GM23248 (cell line): ENCODE data around the gene WDPCP. TPM values are rescaled to one million over a fixed set of nuclear protein-coding genes. Genes with fewer than 3 reads are reported as not detected.

Experiments
- DNase-seq: peaks from one replicate; pipeline ENCODE4 v3.0.0-alpha.2; 2015
- H2AFZ ChIP-seq: fragments of 200-600 bp; sonication (generic); 2 replicates; pipeline ENCODE4 v1.6.1; 2016; ENCODE audit warnings: antibody characterized with exemption
- H3F3A ChIP-seq: fragments of 200-600 bp; sonication (generic); 2 replicates; pipeline ENCODE4 v1.6.1; 2016; ENCODE audit warnings: mild to moderate bottlenecking, antibody characterized with exemption, mixed run types; ENCODE audit not compliant: insufficient read depth
- H3K27ac ChIP-seq: fragments of 200-600 bp; sonication (generic); 2 replicates; pipeline ENCODE4 v1.5.1; 2016; ENCODE audit warnings: mild to moderate bottlenecking
- H3K27me3 ChIP-seq: fragments of 200-600 bp; sonication (generic); replicated peaks from 2 replicates; pipeline ENCODE4 v1.6.1; 2016; ENCODE audit warnings: mild to moderate bottlenecking; ENCODE audit not compliant: insufficient read depth
- H3K36me3 ChIP-seq: fragments of 200-600 bp; sonication (generic); 2 replicates; pipeline ENCODE4 v1.6.1; 2016; ENCODE audit warnings: low read depth, mild to moderate bottlenecking
- H3K4me1 ChIP-seq: fragments of 200-600 bp; sonication (generic); 2 replicates; pipeline ENCODE4 v1.6.1; 2016; ENCODE audit warnings: mild to moderate bottlenecking; ENCODE audit not compliant: insufficient read depth
- H3K4me2 ChIP-seq: fragments of 200-600 bp; sonication (generic); one replicate; pipeline ENCODE4 v1.6.1; 2016; ENCODE audit warnings: mild to moderate bottlenecking; ENCODE audit not compliant: unreplicated experiment
- H3K4me3 ChIP-seq: fragments of 200-600 bp; sonication (generic); 2 replicates; pipeline ENCODE4 v1.5.1; 2016; ENCODE audit warnings: mild to moderate bottlenecking
- H3K79me2 ChIP-seq: fragments of 200-600 bp; sonication (generic); 2 replicates; pipeline ENCODE4 v1.6.1; 2016; ENCODE audit warnings: mild to moderate bottlenecking; ENCODE audit not compliant: insufficient read depth
- H3K9ac ChIP-seq: fragments of 200-600 bp; sonication (generic); 2 replicates; pipeline ENCODE4 v1.6.1; 2016; ENCODE audit warnings: mild to moderate bottlenecking
- H3K9me2 ChIP-seq: fragments of 200-600 bp; sonication (generic); 2 replicates; pipeline ENCODE4 v1.6.1; 2016; ENCODE audit warnings: mixed run types, mild to moderate bottlenecking, moderate library complexity; ENCODE audit not compliant: insufficient read depth
- H3K9me3 ChIP-seq: fragments of 200-600 bp; sonication (generic); one replicate; pipeline ENCODE4 v1.6.1; 2017; ENCODE audit warnings: low read depth
- H4K20me1 ChIP-seq: fragments of 200-600 bp; sonication (generic); 2 replicates; pipeline ENCODE4 v1.6.0; 2016; ENCODE audit not compliant: insufficient read depth
- EZH2 ChIP-seq: fragments of 200-600 bp; sonication (generic); IDR thresholded peaks from 2 replicates; pipeline ENCODE4 v1.6.1; 2018; ENCODE audit warnings: antibody characterized with exemption, mild to moderate bottlenecking; ENCODE audit not compliant: insufficient read depth, poor library complexity, severe bottlenecking
- EZH2phosphoT487 ChIP-seq: fragments of 200-600 bp; sonication (generic); IDR thresholded peaks from 2 replicates; pipeline ENCODE4 v1.6.1; 2018; ENCODE audit warnings: antibody characterized with exemption, moderate library complexity, mild to moderate bottlenecking, low read depth; ENCODE audit not compliant: insufficient read depth
- WGBS, 2 experiments: methylation state at CpG; one replicate each; pipeline ENCODE4 v1.1.6; 2015 to 2017; ENCODE audit warnings: low lambda C conversion rate in 2 of 2, low coverage in 1 of 2; ENCODE audit errors: missing lambda C conversion rate in 2 of 2; 5-methylcytosine and 5-hydroxymethylcytosine counted together
- in situ Hi-C: fragments of 300-500 bp; cut with MboI; formaldehyde crosslinking; loops from 2 replicates; pipeline ENCODE4 v1.15.0; 2020
- polyA plus RNA-seq: library from polyadenylated mRNA; unstranded; fragments of >200 nt; fragmentation: Nextera tagmentation; extraction: Ambion mirVana; gene quantifications from 2 replicates; pipeline ENCODE4 v1.2.1, GENCODE V29; 2016
- total RNA-seq: library from RNA; depleted of rRNA; stranded (reverse); fragments of >200 nt; shearing (Covaris generic); gene quantifications from 2 replicates; pipeline ENCODE4 v1.2.3, GENCODE V29; 2014

The WDPCP gene
- total and polyA plus RNA-seq, 2 experiments from 2014 or later = 6.0 to 8.1 TPM

- Histone ChIP-seq H4K20me1 (no peaks in the 10 kb centered on the region), H3K9me3 (no peaks in the 10 kb centered on the region), H3F3A (no peaks in the 10 kb centered on the region), H3K9me2 (no peaks in the 10 kb centered on the region), H3K4me3 (no peak overlapping the region), H2AFZ (no peak overlapping the region), H3K4me2 (no peak overlapping the region), H3K27me3 (no peaks in the 10 kb centered on the region), H3K36me3 (no peaks in the 10 kb centered on the region), H3K4me1 (no peaks in the 10 kb centered on the region), H3K27ac (no peak overlapping the region), H3K9ac (no peak overlapping the region), H3K79me2 (no peaks in the 10 kb centered on the region)
- no peak for DNase-seq
- WGBS, 2 experiments = 97 to 100% methylated on average over 2 of the region's 2 CpGs
- TF ChIP-seq EZH2phosphoT487 = no peak
- TF ChIP-seq EZH2 = no peak
- in situ Hi-C loops = no loop called here
Measured at GRCh38 chr2:63257473-63257872, 330.8 kb downstream of the WDPCP start.

GRCh38 chr2:63249161-63249560 lies 339.1 kb downstream of the WDPCP start:
- H3K9me2 ChIP-seq = no peaks in the 10 kb centered on the region
- WGBS, 2 experiments = 70 to 73% methylated on average over 2 of the region's 2 CpGs
- TF ChIP-seq EZH2 (no peak), EZH2phosphoT487 (no peak)
- H3K9me3 ChIP-seq = no peaks in the 10 kb centered on the region
- in situ Hi-C loops = no loop called here
- no peaks in the 10 kb centered on the region for H4K20me1 ChIP-seq
- H3K4me1 ChIP-seq = no peaks in the 10 kb centered on the region
- no peaks in the 10 kb centered on the region for H3K27me3 ChIP-seq
- H3K79me2 ChIP-seq = no peaks in the 10 kb centered on the region
- H3K4me2 ChIP-seq = no peak overlapping the region
- no peaks in the 10 kb centered on the region for H3K36me3 ChIP-seq
- DNase-seq = no peak
- no peak overlapping the region for H3K27ac ChIP-seq
- H3K9ac ChIP-seq = no peak overlapping the region
- H2AFZ ChIP-seq = no peak overlapping the region
- H3F3A ChIP-seq = no peaks in the 10 kb centered on the region
- no peak overlapping the region for H3K4me3 ChIP-seq

GRCh38 chr2:63242747-63243146 lies 345.5 kb downstream of the WDPCP start:
- Histone ChIP-seq H3K36me3 (no peaks in the 10 kb centered on the region), H3K9me2 (no peaks in the 10 kb centered on the region), H3K9ac (no peak overlapping the region), H3K27ac (no peak overlapping the region), H3K27me3 (no peaks in the 10 kb centered on the region), H3K4me1 (no peaks in the 10 kb centered on the region), H3K79me2 (no peaks in the 10 kb centered on the region), H2AFZ (no peak overlapping the region), H3K4me2 (no peak overlapping the region), H4K20me1 (no peaks in the 10 kb centered on the region), H3K4me3 (no peak overlapping the region), H3K9me3 (no peaks in the 10 kb centered on the region), H3F3A (no peaks in the 10 kb centered on the region)
- no peak for DNase-seq
- in situ Hi-C loops = no loop called here
- WGBS, 2 experiments = 65 to 67% methylated on average over 1 of the region's 1 CpG
- TF ChIP-seq EZH2phosphoT487 (no peak), EZH2 (no peak)

GRCh38 chr2:63225964-63226686 lies 362.2 kb downstream of the WDPCP start:
- Histone ChIP-seq H3K27me3 (no peaks in the 10 kb centered on the region), H3K79me2 (no peaks in the 10 kb centered on the region), H3K9ac (no peak overlapping the region), H3K9me3 (no peaks in the 10 kb centered on the region), H3K4me1 (no peaks in the 10 kb centered on the region), H3K9me2 (peaks cover 6% of the 10 kb centered on the region; the same call in 1 of the 2 replicates), H3F3A (no peaks in the 10 kb centered on the region), H3K4me3 (no peak overlapping the region), H3K4me2 (no peak overlapping the region), H3K36me3 (no peaks in the 10 kb centered on the region), H3K27ac (no peak overlapping the region), H2AFZ (no peak overlapping the region), H4K20me1 (no peaks in the 10 kb centered on the region)
- 91 to 96% methylated on average over 1 of the region's 1 CpG for WGBS, 2 experiments
- in situ Hi-C loops = no loop called here
- DNase-seq = no peak
- TF ChIP-seq EZH2phosphoT487 (no peak), EZH2 (no peak)
